Activated CD4-positive, CD25-positive, alpha-beta regulatory T cell treated with anti-CD3 and anti-CD28 coated beads, Interleukin-2, amount 50 U/mL, for 72 hours (primary cell): Measurements from ENCODE around the gene R3HDM2.
"Not testable (repeated sequence)": the region's sequence is repeated elsewhere in the genome, so short reads cannot be mapped to it uniquely, and the experiment has no call there.

Source experiments
- DNase-seq: peaks from one replicate; pipeline ENCODE4 v3.0.0; 2021

Gene R3HDM2

GRCh38 chr12:57452181-57452936, 21.5 kb upstream of the R3HDM2 start:
- DNase-seq = no peak

- no peak for DNase-seq
These were observed 20.5 kb upstream of the R3HDM2 start for GRCh38 chr12:57451233-57451778.

GRCh38 chr12:57450057-57450456, 19.2 kb upstream of the R3HDM2 start:
- no peak for DNase-seq

- DNase-seq = no peak
These were observed 18.5 kb upstream of the R3HDM2 start for GRCh38 chr12:57449375-57449774.

GRCh38 chr12:57448669-57449068, 17.8 kb upstream of the R3HDM2 start:
- no peak for DNase-seq

- no peak for DNase-seq
These were observed 15.6 kb upstream of the R3HDM2 start for GRCh38 chr12:57446292-57446960.

- no peak for DNase-seq
These were observed 13.9 kb upstream of the R3HDM2 start for GRCh38 chr12:57444744-57445143.

- DNase-seq = not testable (repeated sequence)
These were observed 13.5 kb upstream of the R3HDM2 start for GRCh38 chr12:57444337-57444736.

- DNase-seq = no peak
These were observed 11.1 kb upstream of the R3HDM2 start for GRCh38 chr12:57441846-57442427.

- not testable (repeated sequence) for DNase-seq
These were observed 10.6 kb upstream of the R3HDM2 start for GRCh38 chr12:57441393-57441792.

GRCh38 chr12:57439762-57440266, 9.0 kb upstream of the R3HDM2 start:
- no peak for DNase-seq

GRCh38 chr12:57438400-57438799, 7.6 kb upstream of the R3HDM2 start:
- no peak for DNase-seq

- no peak for DNase-seq
These were observed 4.5 kb upstream of the R3HDM2 start for GRCh38 chr12:57435293-57435692.

GRCh38 chr12:57434517-57435223, 3.8 kb upstream of the R3HDM2 start, which contains the start of gene INHBC:
TSS of gene INHBC (plus strand) at chr12:57434784. CDS start at chr12:57434887, 103 bp downstream.
- no peak for DNase-seq

GRCh38 chr12:57433370-57433769, 2.5 kb upstream of the R3HDM2 start:
- no peak for DNase-seq

- DNase-seq = no peak
These were observed 878 bp upstream of the R3HDM2 start for GRCh38 chr12:57431654-57432188.

- peak; percentile 73 for DNase-seq
These were observed 522 bp downstream of the R3HDM2 start for GRCh38 chr12:57430112-57430930.

GRCh38 chr12:57429473-57430111, 1.3 kb downstream of the R3HDM2 start:
- DNase-seq = no peak

- no peak for DNase-seq
These were observed 1.9 kb downstream of the R3HDM2 start for GRCh38 chr12:57428965-57429364.

GRCh38 chr12:57426948-57427347, 3.9 kb downstream of the R3HDM2 start:
- not testable (repeated sequence) for DNase-seq

GRCh38 chr12:57420482-57420881, 10.4 kb downstream of the R3HDM2 start:
- DNase-seq = no peak
